Measurements from ENCODE around the gene ADGRG2. TPM values are rescaled to one million over a fixed set of nuclear protein-coding genes. Genes with fewer than 3 reads are reported as not detected.

The ADGRG2 gene
- not detected in 2 replicates for total RNA-seq

- H3K27ac Mint-ChIP-seq, result no peak within 1 kb of the TSS
- no peaks in the 10 kb centered on the region for H3K36me3 Mint-ChIP-seq (ENCODE audit: low read depth)
- DNase-seq (ENCODE audit: low spot score), result no peak
- peaks cover 47% of the 10 kb centered on the region for H3K27me3 Mint-ChIP-seq (ENCODE audit: insufficient read depth)
- H3K9me3 Mint-ChIP-seq, result no peaks in the 10 kb centered on the region
- no peak within 1 kb of the TSS for H3K4me3 Mint-ChIP-seq
- intact Hi-C loops (cut with micrococcal nuclease), result no loop called here
- H3K4me1 Mint-ChIP-seq (ENCODE audit: low read depth), result no peaks in the 10 kb centered on the region
Observed at GRCh38 chrX:19121898-19122640, at the start of gene ADGRG2. TSS of gene ADGRG2 (minus strand) at chrX:19122468. CDS start at chrX:19068834, 53,634 bp downstream.

- no peak for DNase-seq (ENCODE audit: low spot score)
Observed at GRCh38 chrX:19168609-19169008, 46.3 kb upstream of the ADGRG2 start.

GRCh38 chrX:19162851-19163250 is 40.6 kb upstream of the ADGRG2 start:
- intact Hi-C loops (cut with micrococcal nuclease), result no loop called here
- Mint-ChIP-seq H3K27me3 (ENCODE audit: insufficient read depth) (no peaks in the 10 kb centered on the region), H3K9me3 (no peaks in the 10 kb centered on the region), H3K36me3 (ENCODE audit: low read depth) (no peaks in the 10 kb centered on the region), H3K27ac (no peak overlapping the region), H3K4me1 (ENCODE audit: low read depth) (no peaks in the 10 kb centered on the region), H3K4me3 (no peak overlapping the region)
- DNase-seq (ENCODE audit: low spot score), result no peak

More at GRCh38 chrX:19168609-19169008, 46.3 kb upstream of the ADGRG2 start:
- H3K9me3 Mint-ChIP-seq, result no peaks in the 10 kb centered on the region
- no peaks in the 10 kb centered on the region for H3K4me1 Mint-ChIP-seq (ENCODE audit: low read depth)
- H3K27me3 Mint-ChIP-seq (ENCODE audit: insufficient read depth), result peaks cover under 1% of the 10 kb centered on the region
- H3K4me3 Mint-ChIP-seq, result no peak overlapping the region
- intact Hi-C loops (cut with micrococcal nuclease), result no loop called here
- H3K36me3 Mint-ChIP-seq (ENCODE audit: low read depth), result no peaks in the 10 kb centered on the region
- H3K27ac Mint-ChIP-seq, result no peak overlapping the region

- no peaks in the 10 kb centered on the region for H3K27me3 Mint-ChIP-seq (ENCODE audit: insufficient read depth)
- no peak overlapping the region for H3K4me3 Mint-ChIP-seq
- intact Hi-C loops (cut with micrococcal nuclease), result no loop called here
- no peaks in the 10 kb centered on the region for H3K36me3 Mint-ChIP-seq (ENCODE audit: low read depth)
- DNase-seq (ENCODE audit: low spot score), result no peak
- H3K27ac Mint-ChIP-seq, result no peak overlapping the region
- no peaks in the 10 kb centered on the region for H3K9me3 Mint-ChIP-seq
- H3K4me1 Mint-ChIP-seq (ENCODE audit: low read depth), result no peaks in the 10 kb centered on the region
Observed at GRCh38 chrX:19156186-19156585, 33.9 kb upstream of the ADGRG2 start.

- no peaks in the 10 kb centered on the region for H3K27me3 Mint-ChIP-seq (ENCODE audit: insufficient read depth)
- no peak overlapping the region for H3K4me3 Mint-ChIP-seq
- no peak overlapping the region for H3K27ac Mint-ChIP-seq
- no peaks in the 10 kb centered on the region for H3K9me3 Mint-ChIP-seq
- H3K36me3 Mint-ChIP-seq (ENCODE audit: low read depth), result no peaks in the 10 kb centered on the region
- no peak for DNase-seq (ENCODE audit: low spot score)
- no peaks in the 10 kb centered on the region for H3K4me1 Mint-ChIP-seq (ENCODE audit: low read depth)
- intact Hi-C loops (cut with micrococcal nuclease), result no loop called here
Observed at GRCh38 chrX:19152762-19153161, 30.5 kb upstream of the ADGRG2 start.

- no peak for DNase-seq (ENCODE audit: low spot score)
- H3K4me1 Mint-ChIP-seq (ENCODE audit: low read depth), result no peaks in the 10 kb centered on the region
- no peak overlapping the region for H3K27ac Mint-ChIP-seq
- intact Hi-C loops (cut with micrococcal nuclease), result no loop called here
- no peaks in the 10 kb centered on the region for H3K27me3 Mint-ChIP-seq (ENCODE audit: insufficient read depth)
- no peaks in the 10 kb centered on the region for H3K9me3 Mint-ChIP-seq
- H3K4me3 Mint-ChIP-seq, result no peak overlapping the region
- no peaks in the 10 kb centered on the region for H3K36me3 Mint-ChIP-seq (ENCODE audit: low read depth)
Observed at GRCh38 chrX:19137067-19137466, 14.8 kb upstream of the ADGRG2 start.

- H3K9me3 Mint-ChIP-seq, result no peaks in the 10 kb centered on the region
- H3K27ac Mint-ChIP-seq, result no peak overlapping the region
- DNase-seq (ENCODE audit: low spot score), result no peak
- no peaks in the 10 kb centered on the region for H3K4me1 Mint-ChIP-seq (ENCODE audit: low read depth)
- intact Hi-C loops (cut with micrococcal nuclease), result no loop called here
- no peaks in the 10 kb centered on the region for H3K36me3 Mint-ChIP-seq (ENCODE audit: low read depth)
- H3K4me3 Mint-ChIP-seq, result no peak overlapping the region
- H3K27me3 Mint-ChIP-seq (ENCODE audit: insufficient read depth), result no peaks in the 10 kb centered on the region
Observed at GRCh38 chrX:19133784-19134183, 11.5 kb upstream of the ADGRG2 start.

- Mint-ChIP-seq H3K4me1 (ENCODE audit: low read depth) (no peaks in the 10 kb centered on the region), H3K27ac (no peak overlapping the region), H3K9me3 (no peaks in the 10 kb centered on the region), H3K27me3 (ENCODE audit: insufficient read depth) (no peaks in the 10 kb centered on the region), H3K36me3 (ENCODE audit: low read depth) (no peaks in the 10 kb centered on the region), H3K4me3 (no peak overlapping the region)
- no peak for DNase-seq (ENCODE audit: low spot score)
- intact Hi-C loops (cut with micrococcal nuclease), result no loop called here
Observed at GRCh38 chrX:19133231-19133630, 11.0 kb upstream of the ADGRG2 start.

- H3K4me3 Mint-ChIP-seq, result no peak overlapping the region
- intact Hi-C loops (cut with micrococcal nuclease), result no loop called here
- no peak overlapping the region for H3K27ac Mint-ChIP-seq
- no peaks in the 10 kb centered on the region for H3K9me3 Mint-ChIP-seq
- peaks cover 2% of the 10 kb centered on the region for H3K27me3 Mint-ChIP-seq (ENCODE audit: insufficient read depth)
- H3K36me3 Mint-ChIP-seq (ENCODE audit: low read depth), result no peaks in the 10 kb centered on the region
- DNase-seq (ENCODE audit: low spot score), result no peak
- no peaks in the 10 kb centered on the region for H3K4me1 Mint-ChIP-seq (ENCODE audit: low read depth)
Observed at GRCh38 chrX:19130628-19131027, 8.4 kb upstream of the ADGRG2 start.

GRCh38 chrX:19129694-19130093 is 7.4 kb upstream of the ADGRG2 start:
- no peak overlapping the region for H3K4me3 Mint-ChIP-seq
- intact Hi-C loops (cut with micrococcal nuclease), result no loop called here
- peaks cover 9% of the 10 kb centered on the region for H3K27me3 Mint-ChIP-seq (ENCODE audit: insufficient read depth)
- H3K27ac Mint-ChIP-seq, result no peak overlapping the region
- no peaks in the 10 kb centered on the region for H3K9me3 Mint-ChIP-seq
- H3K4me1 Mint-ChIP-seq (ENCODE audit: low read depth), result no peaks in the 10 kb centered on the region
- H3K36me3 Mint-ChIP-seq (ENCODE audit: low read depth), result no peaks in the 10 kb centered on the region
- DNase-seq (ENCODE audit: low spot score), result no peak

GRCh38 chrX:19127649-19128168 is 5.4 kb upstream of the ADGRG2 start:
- Mint-ChIP-seq H3K4me3 (no peak overlapping the region), H3K9me3 (no peaks in the 10 kb centered on the region), H3K36me3 (ENCODE audit: low read depth) (no peaks in the 10 kb centered on the region), H3K4me1 (ENCODE audit: low read depth) (no peaks in the 10 kb centered on the region), H3K27me3 (ENCODE audit: insufficient read depth) (peaks cover 25% of the 10 kb centered on the region), H3K27ac (no peak overlapping the region)
- DNase-seq (ENCODE audit: low spot score), result no peak
- intact Hi-C loops (cut with micrococcal nuclease), result no loop called here

GRCh38 chrX:19122641-19123009 is 357 bp upstream of the ADGRG2 start:
- intact Hi-C loops (cut with micrococcal nuclease), result no loop called here
- Mint-ChIP-seq H3K9me3 (no peaks in the 10 kb centered on the region), H3K27me3 (ENCODE audit: insufficient read depth) (peaks cover 47% of the 10 kb centered on the region), H3K36me3 (ENCODE audit: low read depth) (no peaks in the 10 kb centered on the region), H3K4me1 (ENCODE audit: low read depth) (no peaks in the 10 kb centered on the region), H3K27ac (no peak overlapping the region), H3K4me3 (no peak overlapping the region)
- no peak for DNase-seq (ENCODE audit: low spot score)

GRCh38 chrX:19121466-19121865 is 802 bp downstream of the ADGRG2 start:
- no peak overlapping the region for H3K4me3 Mint-ChIP-seq
- no peaks in the 10 kb centered on the region for H3K9me3 Mint-ChIP-seq
- intact Hi-C loops (cut with micrococcal nuclease), result no loop called here
- no peak overlapping the region for H3K27ac Mint-ChIP-seq
- no peaks in the 10 kb centered on the region for H3K4me1 Mint-ChIP-seq (ENCODE audit: low read depth)
- no peak for DNase-seq (ENCODE audit: low spot score)
- peaks cover 47% of the 10 kb centered on the region for H3K27me3 Mint-ChIP-seq (ENCODE audit: insufficient read depth)
- no peaks in the 10 kb centered on the region for H3K36me3 Mint-ChIP-seq (ENCODE audit: low read depth)

- Mint-ChIP-seq H3K27me3 (ENCODE audit: insufficient read depth) (peaks cover 5% of the 10 kb centered on the region), H3K9me3 (no peaks in the 10 kb centered on the region), H3K36me3 (ENCODE audit: low read depth) (no peaks in the 10 kb centered on the region), H3K4me1 (ENCODE audit: low read depth) (no peaks in the 10 kb centered on the region), H3K4me3 (no peak overlapping the region), H3K27ac (no peak overlapping the region)
- no peak for DNase-seq (ENCODE audit: low spot score)
- intact Hi-C loops (cut with micrococcal nuclease), result no loop called here
Observed at GRCh38 chrX:19110642-19111041, 11.6 kb downstream of the ADGRG2 start.

All from activated T-helper 1 cell treated with anti-CD3 and anti-CD28 coated beads, Interleukin-12 subunit alpha, Interleukin-12 subunit beta, Interleukin-2, Interleukin-4 antibody, amounts not matched to agents 30 ng/mL and 10 ng/mL and 1 ng/mL, durations not matched to agents 14 hours and 24 hours and 36 hours (primary cell).